GM18505 (cell line): ENCODE data around the gene FERMT2.

ENCODE experiments used
- ATAC-seq: cut with Tn5 transposase; IDR thresholded peaks from one replicate; pipeline ENCODE4 v1.9.1; 2021; ENCODE audit not compliant: unreplicated experiment
- POLR2A ChIP-seq: IDR thresholded peaks from 4 replicates; pipeline ENCODE4 v1.6.1; 2011; ENCODE audit warnings: borderline replicate concordance; ENCODE audit not compliant: insufficient read depth, insufficient read length; ENCODE audit errors: extremely low read depth

Gene FERMT2

GRCh38 chr14:52835122-52835903 lies 115.5 kb downstream of the FERMT2 start:
- no peak for TF ChIP-seq POLR2A
- ATAC-seq: no peak

- no peak for TF ChIP-seq POLR2A
- no peak for ATAC-seq
Measured at GRCh38 chr14:52834440-52834842, 116.4 kb downstream of the FERMT2 start.

- TF ChIP-seq POLR2A: no peak
Measured at GRCh38 chr14:52833891-52834290, 117.0 kb downstream of the FERMT2 start.

GRCh38 chr14:52829527-52830185 lies 121.2 kb downstream of the FERMT2 start:
- no peak for ATAC-seq
- TF ChIP-seq POLR2A: no peak

More at GRCh38 chr14:52833891-52834290, 117.0 kb downstream of the FERMT2 start:
- ATAC-seq: no peak

- TF ChIP-seq POLR2A: no peak
- no peak for ATAC-seq
Measured at GRCh38 chr14:52827426-52827825, 123.4 kb downstream of the FERMT2 start.

- TF ChIP-seq POLR2A: no peak
- ATAC-seq: no peak
Measured at GRCh38 chr14:52825085-52825484, 125.8 kb downstream of the FERMT2 start.

- ATAC-seq: no peak
- no peak for TF ChIP-seq POLR2A
Measured at GRCh38 chr14:52824462-52824861, 126.4 kb downstream of the FERMT2 start.

GRCh38 chr14:52821805-52822250 lies 129.0 kb downstream of the FERMT2 start:
- TF ChIP-seq POLR2A: no peak
- ATAC-seq: no peak

- no peak for ATAC-seq
- no peak for TF ChIP-seq POLR2A
Measured at GRCh38 chr14:52808101-52808500, 142.7 kb downstream of the FERMT2 start.
